A549 treated with CORT108297 at 1 μM for 4 hours (cell line): ENCODE measurements around the gene TTC31. TPM values are rescaled to one million over a fixed set of nuclear protein-coding genes. Genes with fewer than 3 reads are reported as not detected.

Experiments used
- total RNA-seq: library from RNA; stranded (reverse); fragments of 200-300 nt; extraction: Qiagen RNA extraction; gene quantifications from 5 replicates; pipeline ENCODE4 v1.2.3, GENCODE V29; 2022

TTC31 gene
- total RNA-seq, 1 experiment from 2014 or later = 20.4 TPM

Other genes starting within 250 kb of the TTC31 start
- 0.24 to 0.63 TPM (median 0.42 TPM) in 5 replicates for gene SLC4A5, start 139.7 kb upstream of the TTC31 start, total RNA-seq
- 102 to 155 TPM (median 147 TPM) in 5 replicates for gene DCTN1, start 102.8 kb upstream of the TTC31 start, total RNA-seq
- gene C2orf81, start 61.5 kb upstream of the TTC31 start, total RNA-seq = 2.5 to 4.0 TPM (median 3.3 TPM) in 5 replicates
- 71.7 to 93.6 TPM (median 91.4 TPM) in 5 replicates for gene WDR54, start 61.4 kb upstream of the TTC31 start, total RNA-seq
- gene RTKN, start 41.1 kb upstream of the TTC31 start, total RNA-seq = 19.7 to 29.6 TPM (median 26.0 TPM) in 5 replicates
- gene INO80B, start 28.0 kb upstream of the TTC31 start, total RNA-seq = 53.3 to 59.3 TPM (median 55.7 TPM) in 5 replicates
- 46.5 to 91.2 TPM (median 87.8 TPM) in 5 replicates for gene WBP1, start 24.6 kb upstream of the TTC31 start, total RNA-seq
- 38.2 to 57.7 TPM (median 53.4 TPM) in 5 replicates for gene MOGS, start 17.7 kb upstream of the TTC31 start, total RNA-seq
- gene MRPL53, start 10.4 kb upstream of the TTC31 start, total RNA-seq = 94.6 to 158 TPM (median 138 TPM) in 5 replicates
- gene CCDC142, start 83 bp upstream of the TTC31 start, total RNA-seq = 10.8 to 16.9 TPM (median 15.4 TPM) in 5 replicates
- gene LBX2, start 16.5 kb downstream of the TTC31 start, total RNA-seq = 2.5 to 4.4 TPM (median 4.2 TPM) in 5 replicates
- gene PCGF1, start 24.6 kb downstream of the TTC31 start, total RNA-seq = 31.7 to 39.8 TPM (median 34.6 TPM) in 5 replicates
- gene TLX2, start 31.4 kb downstream of the TTC31 start, total RNA-seq = 0.16 to 0.44 TPM (median 0.27 TPM) in 5 replicates
- 0.06 to 0.16 TPM (median 0.12 TPM) in 5 replicates for gene DQX1, start 43.1 kb downstream of the TTC31 start, total RNA-seq
- gene AUP1, start 46.6 kb downstream of the TTC31 start, total RNA-seq = 187 to 255 TPM (median 247 TPM) in 5 replicates
- 34.7 to 45.7 TPM (median 41.8 TPM) in 5 replicates for gene HTRA2, start 46.9 kb downstream of the TTC31 start, total RNA-seq
- gene LOXL3, start 70.9 kb downstream of the TTC31 start, total RNA-seq = 0.22 to 0.37 TPM (median 0.33 TPM) in 5 replicates
- gene DOK1, start 71.6 kb downstream of the TTC31 start, total RNA-seq = 3.4 to 5.4 TPM (median 4.5 TPM) in 5 replicates
- gene M1AP, start 165.2 kb downstream of the TTC31 start, total RNA-seq = not detected in 5 replicates
- 8.7 to 13.8 TPM (median 11.1 TPM) in 5 replicates for gene SEMA4F, start 171.2 kb downstream of the TTC31 start, total RNA-seq